AG10803 (cell line): ENCODE data around the gene CABLES2.

Experiments used
- DNase-seq: peaks from one replicate; pipeline ENCODE4 v3.0.0; 2010; ENCODE audit warnings: low read depth
- H3K4me3 ChIP-seq: 2 replicates; pipeline ENCODE4 v1.5.1; 2011; ENCODE audit warnings: mild to moderate bottlenecking, low read length, control low read depth
- CTCF ChIP-seq: conservative IDR thresholded peaks from 2 replicates; pipeline ENCODE4 v1.5.1; 2011; ENCODE audit warnings: mild to moderate bottlenecking, low read length, control low read depth, inconsistent platforms

CABLES2 gene, protein sequence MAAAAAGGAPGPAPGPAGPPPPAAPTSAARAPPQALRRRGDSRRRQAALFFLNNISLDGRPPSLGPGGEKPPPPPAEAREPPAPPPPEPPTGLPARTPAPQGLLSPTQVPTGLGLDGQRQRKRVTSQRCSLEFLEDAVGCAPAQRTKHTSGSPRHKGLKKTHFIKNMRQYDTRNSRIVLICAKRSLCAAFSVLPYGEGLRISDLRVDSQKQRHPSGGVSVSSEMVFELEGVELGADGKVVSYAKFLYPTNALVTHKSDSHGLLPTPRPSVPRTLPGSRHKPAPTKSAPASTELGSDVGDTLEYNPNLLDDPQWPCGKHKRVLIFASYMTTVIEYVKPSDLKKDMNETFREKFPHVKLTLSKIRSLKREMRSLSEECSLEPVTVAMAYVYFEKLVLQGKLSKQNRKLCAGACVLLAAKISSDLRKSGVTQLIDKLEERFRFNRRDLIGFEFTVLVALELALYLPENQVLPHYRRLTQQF

DNA sequence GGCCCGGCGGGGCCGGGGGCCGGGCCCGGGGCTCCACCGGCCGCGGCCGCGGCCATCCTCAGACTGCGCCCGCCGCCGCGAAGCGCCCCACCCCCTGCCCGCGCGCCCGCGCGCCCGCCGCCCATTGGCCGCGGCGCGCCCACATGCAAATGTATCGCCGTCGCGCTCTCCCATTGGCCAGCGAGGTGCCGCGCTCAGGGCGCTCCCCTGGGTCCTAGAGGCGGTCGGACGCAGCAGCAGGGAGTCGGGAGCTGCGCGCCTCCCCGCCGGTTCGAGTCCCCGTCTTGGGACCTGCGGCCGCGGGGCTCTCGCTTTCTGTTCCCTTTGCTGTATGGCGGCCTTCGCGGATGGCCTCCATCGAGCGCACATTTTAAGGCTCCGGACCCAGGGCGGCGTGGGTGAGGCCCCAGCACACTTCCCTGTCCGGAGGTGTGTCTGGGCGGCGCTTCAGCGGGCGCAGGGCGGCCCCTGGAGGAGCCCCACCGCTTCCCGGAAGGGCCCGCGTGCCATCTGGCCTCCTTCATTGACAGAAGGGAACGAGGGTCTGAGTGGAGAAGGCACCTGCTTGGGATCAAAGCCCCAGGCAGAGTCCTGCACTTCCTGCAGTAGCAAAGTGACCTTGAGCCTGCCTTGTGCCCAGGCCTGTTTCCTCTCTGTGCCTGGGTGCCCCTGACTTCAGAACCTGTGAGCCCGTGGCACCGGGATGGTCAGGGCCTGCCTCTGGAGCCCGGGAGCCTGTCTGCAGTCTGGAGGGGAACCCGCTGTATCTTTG, at the start of gene CABLES2:
Gene CABLES2 (minus strand): TSS at position 65 of the 772 bp plus-strand sequence. CDS start 9 bp downstream, at position 56.
- DNase-seq, result peak; percentile 93
- TF ChIP-seq CTCF, result no peak
- H3K4me3 ChIP-seq, result peak within 1 kb of the TSS; percentile 64

- TF ChIP-seq CTCF, result no peak
- H3K4me3 ChIP-seq, result no peak overlapping the region
- DNase-seq, result no peak
These were observed 48.8 kb upstream of the CABLES2 start for GRCh38 chr20:62455929-62456328.

- H3K4me3 ChIP-seq, result no peak overlapping the region
- no peak for DNase-seq
- TF ChIP-seq CTCF, result no peak
These were observed 48.0 kb upstream of the CABLES2 start for GRCh38 chr20:62454904-62455636.

- TF ChIP-seq CTCF, result no peak
- H3K4me3 ChIP-seq, result no peak overlapping the region
- DNase-seq, result no peak
These were observed 46.2 kb upstream of the CABLES2 start for GRCh38 chr20:62453186-62453808.

DNA sequence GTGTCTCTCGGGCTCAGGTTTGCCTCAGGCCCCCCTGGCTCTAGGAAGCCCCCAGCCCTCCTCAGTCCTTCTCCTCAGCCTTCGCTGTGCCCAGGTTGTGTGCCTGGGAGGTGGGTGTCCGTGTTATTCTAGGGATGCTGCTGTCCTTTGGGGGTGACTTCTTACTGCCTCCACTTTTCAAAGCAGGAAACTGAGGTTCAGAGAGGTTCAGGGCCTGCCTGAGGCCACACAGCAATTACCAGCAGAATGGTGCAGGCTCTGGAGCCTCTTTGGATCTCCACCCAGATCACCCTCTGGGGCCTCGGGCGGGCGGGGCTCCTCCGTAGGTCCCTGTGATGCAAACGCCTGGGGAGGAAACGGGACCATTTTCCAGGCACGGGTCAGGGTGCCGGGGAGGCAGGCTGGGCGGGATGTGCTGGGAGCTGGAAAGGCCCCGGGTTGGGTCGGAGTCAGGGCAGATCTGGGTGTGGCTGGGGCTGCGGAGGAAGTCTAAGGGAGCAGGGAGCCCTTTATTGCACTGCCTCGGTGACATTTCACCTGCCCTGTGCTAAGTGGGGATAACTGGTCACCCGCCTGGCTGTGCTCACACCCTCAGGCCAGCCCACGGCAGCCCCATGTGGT, 45.5 kb upstream of the CABLES2 start:
- DNase-seq, result no peak
- H3K4me3 ChIP-seq, result no peak overlapping the region
- TF ChIP-seq CTCF, result no peak

- DNase-seq, result no peak
- TF ChIP-seq CTCF, result no peak
- no peak overlapping the region for H3K4me3 ChIP-seq
These were observed 44.9 kb upstream of the CABLES2 start for GRCh38 chr20:62451970-62452369.
